ENCODE measurements around the gene IFIT1B.

DNA sequence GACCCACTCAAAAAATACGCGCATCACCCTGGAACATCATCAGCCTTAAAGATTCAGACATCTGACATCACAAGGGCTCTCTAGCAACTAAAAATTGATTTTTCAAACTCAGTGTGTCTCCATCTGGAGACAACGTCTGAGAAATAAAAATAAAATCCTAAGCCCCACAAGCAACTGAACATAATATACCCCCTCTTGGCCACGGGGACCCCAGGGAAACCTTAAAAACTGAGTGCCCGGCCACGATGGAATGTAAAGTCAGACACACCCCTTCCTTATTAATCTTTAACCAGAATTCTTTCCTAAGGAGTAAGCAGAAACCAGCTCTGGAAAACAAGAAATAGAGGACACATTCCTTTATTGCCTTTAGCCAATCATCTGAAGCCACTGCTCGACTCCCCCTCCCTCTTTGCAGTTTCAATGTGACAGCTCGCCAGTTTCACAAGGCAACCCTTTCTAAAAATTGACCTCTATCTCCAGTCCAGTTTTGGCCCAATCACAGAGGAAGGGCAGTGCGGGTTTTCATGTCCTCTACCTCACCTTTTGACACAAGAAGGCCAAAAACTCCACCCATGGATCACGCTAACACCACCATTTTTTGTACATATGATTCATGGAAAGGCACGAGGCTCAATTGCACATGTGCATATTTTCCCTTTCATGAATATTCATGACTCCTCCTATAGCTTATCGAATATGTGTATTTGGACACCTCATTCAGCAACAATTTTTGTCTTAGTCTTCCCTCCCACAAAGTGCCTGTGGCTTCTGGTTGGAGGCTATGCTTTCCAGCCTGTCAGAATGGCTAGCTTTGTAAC, 25.9 kb upstream of the IFIT1B start:
- TF ChIP-seq POLR2A (IDR thresholded peaks at IDR 0.05) (no peak), CTCF (IDR thresholded peaks at IDR 0.05 in 8 of 11, conservative IDR thresholded peaks at IDR 0.05 in 3 of 11) (no peak)

Data from spleen (tissue), 7 donors.